ENCODE data around the gene ZNF443.
A peak's percentile ranks its signal among the peaks of the same experiment; 100 is the strongest.
"Not testable (repeated sequence)": the region's sequence is repeated elsewhere in the genome, so short reads cannot be mapped to it uniquely, and the experiment has no call there.

Gene ZNF443

GRCh38 chr19:12440541-12441316 lies at the start of gene ZNF443:
Gene ZNF443, minus strand, starts transcription at chr19:12441021. Its CDS starts 107 bp downstream, at chr19:12440914.
- peak; percentile 88 for DNase-seq (ENCODE audit: low read depth, low spot score)

- not testable (repeated sequence) for DNase-seq (ENCODE audit: low read depth, low spot score)
These were observed 45.5 kb upstream of the ZNF443 start for GRCh38 chr19:12486265-12486783.

GRCh38 chr19:12485571-12485970 lies 44.8 kb upstream of the ZNF443 start:
- no peak for DNase-seq (ENCODE audit: low read depth, low spot score)

GRCh38 chr19:12485052-12485416 lies 44.2 kb upstream of the ZNF443 start:
- DNase-seq (ENCODE audit: low read depth, low spot score) = no peak

GRCh38 chr19:12484371-12485051 lies 43.7 kb upstream of the ZNF443 start, which contains the start of gene ZNF709:
Gene ZNF709, minus strand, starts transcription at chr19:12484816. Its CDS starts 159 bp downstream, at chr19:12484657.
- peak; percentile 78 for DNase-seq (ENCODE audit: low read depth, low spot score)

- DNase-seq (ENCODE audit: low read depth, low spot score) = no peak
These were observed 43.2 kb upstream of the ZNF443 start for GRCh38 chr19:12484011-12484370.

GRCh38 chr19:12482509-12482886 lies 41.7 kb upstream of the ZNF443 start:
- no peak for DNase-seq (ENCODE audit: low read depth, low spot score)

- DNase-seq (ENCODE audit: low read depth, low spot score) = no peak
These were observed 41.1 kb upstream of the ZNF443 start for GRCh38 chr19:12481781-12482508.

DNA sequence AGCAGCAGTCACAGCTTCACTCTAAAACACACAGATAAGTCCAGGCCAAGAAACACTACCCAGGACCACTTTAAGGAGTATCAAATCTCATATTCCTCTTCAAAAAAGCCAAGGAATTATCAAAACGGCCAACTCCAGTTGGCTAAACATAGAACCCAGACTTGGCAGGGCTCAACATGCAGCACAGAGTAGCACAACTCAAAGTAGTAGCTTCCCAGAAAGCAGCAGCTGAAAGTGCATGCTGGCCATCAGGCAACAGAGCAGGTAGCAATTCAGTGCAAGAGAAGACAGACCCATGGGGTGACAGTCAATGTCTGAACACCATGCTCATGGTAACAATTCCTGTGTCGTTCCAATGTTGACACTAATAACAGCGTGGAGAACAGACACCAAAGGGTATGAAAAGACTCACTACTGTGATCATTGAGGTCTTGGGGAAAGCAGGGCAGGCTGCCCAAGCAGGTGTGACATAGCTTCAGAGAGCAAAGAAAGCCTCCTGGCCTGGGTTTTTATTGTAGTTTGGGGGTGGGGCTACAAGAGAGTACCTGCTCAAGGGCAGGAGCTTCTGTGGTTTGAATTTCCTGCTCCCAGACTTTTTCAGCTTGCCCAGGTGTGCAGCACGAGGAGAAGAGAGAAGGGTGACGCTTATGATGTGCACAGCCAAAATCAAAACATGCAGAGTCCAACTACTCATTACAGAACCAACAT lies 37.6 kb upstream of the ZNF443 start:
- no peak for DNase-seq (ENCODE audit: low read depth, low spot score)

DNA sequence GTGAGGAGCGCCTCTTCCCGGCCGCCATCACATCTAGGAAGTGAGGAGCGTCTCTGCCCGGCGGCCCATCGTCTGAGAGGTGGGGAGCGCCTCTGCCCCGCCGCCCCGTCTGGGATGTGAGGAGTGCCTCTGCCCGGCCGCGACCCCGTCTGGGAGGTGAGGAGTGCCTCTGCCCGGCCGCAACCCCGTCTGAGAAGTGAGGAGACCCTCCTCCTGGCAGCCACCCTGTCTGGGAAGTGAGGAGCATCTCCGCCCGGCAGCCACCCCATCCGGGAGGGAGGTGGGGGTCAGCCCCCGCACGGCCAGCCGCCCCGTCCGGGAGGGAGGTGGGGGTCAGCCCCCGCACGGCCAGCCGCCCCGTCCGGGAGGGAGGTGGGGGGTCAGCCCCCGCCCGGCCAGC lies 26.8 kb upstream of the ZNF443 start:
- DNase-seq (ENCODE audit: low read depth, low spot score) = not testable (repeated sequence)

DNA sequence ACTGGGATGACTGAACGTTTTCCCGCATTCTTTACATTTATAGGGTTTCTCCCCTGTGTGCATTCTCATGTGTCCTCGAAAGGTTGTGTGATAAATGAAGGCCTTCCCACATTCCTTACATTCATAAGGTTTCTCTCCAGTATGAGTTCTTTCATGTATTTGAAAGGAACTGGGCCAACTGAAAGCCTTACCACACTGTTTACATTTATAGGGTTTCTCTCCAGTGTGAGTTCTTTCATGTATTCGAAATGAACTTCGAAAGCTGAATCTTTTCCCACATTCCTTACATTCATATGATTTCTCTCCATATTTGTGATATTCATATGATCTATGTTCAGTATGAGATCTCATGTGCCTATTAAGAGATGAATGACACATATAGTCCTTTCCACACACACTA lies 24.4 kb upstream of the ZNF443 start:
- DNase-seq (ENCODE audit: low read depth, low spot score) = no peak

DNA sequence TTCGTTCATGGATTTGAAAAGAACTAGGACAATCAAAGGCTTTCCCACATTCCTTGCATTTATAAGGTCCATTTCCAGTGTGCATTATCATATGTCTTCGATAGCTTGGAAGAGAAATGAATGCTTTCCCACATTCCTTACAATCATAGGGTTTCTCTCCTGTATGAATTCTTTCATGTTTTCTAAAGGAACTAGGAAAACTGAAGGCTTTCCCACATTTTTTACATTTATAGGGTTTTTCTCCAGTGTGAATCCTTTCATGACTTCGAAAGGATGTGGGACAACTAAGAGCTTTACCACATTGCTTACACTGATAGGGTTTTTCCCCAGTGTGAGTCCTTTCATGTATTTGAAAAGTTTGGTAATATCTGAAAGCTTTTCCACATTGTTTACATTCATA lies 23.9 kb upstream of the ZNF443 start:
- no peak for DNase-seq (ENCODE audit: low read depth, low spot score)

- not testable (repeated sequence) for DNase-seq (ENCODE audit: low read depth, low spot score)
These were observed 23.3 kb upstream of the ZNF443 start for GRCh38 chr19:12464139-12464538.

DNA sequence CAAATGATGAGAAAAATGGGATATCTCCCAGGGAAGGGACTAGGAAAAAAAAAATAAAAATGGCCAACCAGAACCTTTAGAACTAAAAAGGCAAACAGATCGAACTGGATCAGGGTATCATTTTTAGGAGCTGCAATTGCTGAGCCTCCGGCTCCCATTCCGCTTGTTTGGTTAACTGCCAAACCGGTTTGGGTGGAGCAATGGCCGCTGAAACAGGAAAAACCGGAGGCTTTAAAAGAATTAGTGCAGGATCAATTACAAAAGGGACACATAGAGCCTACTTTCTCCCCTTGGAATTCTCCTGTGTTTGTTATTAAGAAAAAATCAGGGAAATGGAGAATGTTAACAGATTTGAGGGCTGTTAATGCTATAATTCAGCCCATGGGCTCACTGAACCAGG lies 12.7 kb upstream of the ZNF443 start:
- no peak for DNase-seq (ENCODE audit: low read depth, low spot score)

GRCh38 chr19:12450844-12451243 lies 10.0 kb upstream of the ZNF443 start:
- DNase-seq (ENCODE audit: low read depth, low spot score) = no peak

- no peak for DNase-seq (ENCODE audit: low read depth, low spot score)
These were observed 8.0 kb upstream of the ZNF443 start for GRCh38 chr19:12448808-12449207.

- DNase-seq (ENCODE audit: low read depth, low spot score) = not testable (repeated sequence)
These were observed 908 bp downstream of the ZNF443 start for GRCh38 chr19:12439686-12440540.

- DNase-seq (ENCODE audit: low read depth, low spot score) = not testable (repeated sequence)
These were observed 10.0 kb downstream of the ZNF443 start for GRCh38 chr19:12430726-12431299.

DNA sequence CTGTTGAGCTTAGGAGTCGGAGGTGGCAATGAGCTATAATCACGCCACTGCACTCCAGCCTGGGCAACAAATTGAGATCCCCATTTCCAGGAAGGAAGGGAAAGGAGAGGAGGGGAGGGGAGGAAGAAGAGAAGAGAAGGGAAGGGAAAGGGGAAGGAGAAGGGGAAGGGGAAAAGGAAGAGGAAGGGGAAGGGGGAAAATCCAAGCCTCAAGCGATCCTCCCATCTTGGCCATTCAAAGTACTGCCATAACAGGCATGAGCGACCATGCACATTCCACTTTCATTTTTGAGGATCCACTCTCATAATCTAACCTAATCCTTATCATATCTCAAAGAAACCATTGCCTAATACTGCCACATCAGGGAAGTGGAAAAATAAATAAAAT lies 14.9 kb downstream of the ZNF443 start:
- no peak for DNase-seq (ENCODE audit: low read depth, low spot score)

DNA sequence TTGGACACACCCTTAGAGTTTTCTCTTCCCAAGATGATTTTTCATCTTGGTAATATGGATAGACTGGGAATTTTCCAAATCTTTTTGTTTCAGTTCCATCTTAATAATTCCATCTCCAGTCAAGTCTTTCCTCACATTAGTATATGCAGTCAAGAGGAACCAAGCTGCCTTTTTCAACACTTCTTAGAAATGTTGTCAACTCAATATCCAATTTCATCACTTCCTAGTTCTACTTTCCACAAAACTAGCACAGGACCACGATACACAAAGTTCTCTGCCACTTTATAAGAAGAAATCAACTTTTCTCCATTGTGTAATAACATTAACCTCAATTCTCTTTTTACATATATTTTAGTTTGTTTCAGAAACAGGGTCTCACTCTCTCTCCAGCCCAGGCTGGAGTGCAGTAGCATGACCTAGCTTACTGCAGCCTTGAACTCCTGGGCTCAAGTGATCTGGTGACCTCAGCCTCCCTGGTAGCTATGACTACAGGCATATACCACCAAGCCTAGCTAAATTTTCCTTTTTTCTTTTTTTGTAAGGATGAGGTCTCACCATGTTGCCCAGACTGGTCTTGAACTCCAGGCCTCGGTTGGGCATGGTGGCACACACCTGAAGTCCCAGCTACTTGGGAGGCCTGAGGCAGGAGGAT lies 15.5 kb downstream of the ZNF443 start:
- no peak for DNase-seq (ENCODE audit: low read depth, low spot score)
